ENCODE measurements around the gene PRKAB1.

DNA sequence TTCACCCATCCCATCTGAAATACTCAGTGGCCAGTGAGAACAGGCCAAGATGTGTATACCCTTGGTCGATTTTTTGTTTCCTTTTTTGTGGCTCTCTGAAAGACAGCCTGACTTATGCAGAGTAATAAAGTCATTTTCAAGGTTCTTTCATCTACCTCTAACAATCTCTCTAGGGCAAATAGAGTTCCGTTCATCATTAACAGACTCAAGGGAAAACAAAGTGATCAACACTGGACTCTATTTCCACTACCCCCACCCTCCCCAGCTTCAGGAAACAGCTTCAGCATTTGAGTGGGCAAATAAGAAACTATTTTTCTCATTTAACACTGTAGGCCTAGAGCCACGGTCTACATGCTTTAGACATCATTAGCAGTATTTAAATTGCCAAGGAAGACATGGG is 15.9 kb downstream of the PRKAB1 start:
- TF ChIP-seq, protein P1, sequence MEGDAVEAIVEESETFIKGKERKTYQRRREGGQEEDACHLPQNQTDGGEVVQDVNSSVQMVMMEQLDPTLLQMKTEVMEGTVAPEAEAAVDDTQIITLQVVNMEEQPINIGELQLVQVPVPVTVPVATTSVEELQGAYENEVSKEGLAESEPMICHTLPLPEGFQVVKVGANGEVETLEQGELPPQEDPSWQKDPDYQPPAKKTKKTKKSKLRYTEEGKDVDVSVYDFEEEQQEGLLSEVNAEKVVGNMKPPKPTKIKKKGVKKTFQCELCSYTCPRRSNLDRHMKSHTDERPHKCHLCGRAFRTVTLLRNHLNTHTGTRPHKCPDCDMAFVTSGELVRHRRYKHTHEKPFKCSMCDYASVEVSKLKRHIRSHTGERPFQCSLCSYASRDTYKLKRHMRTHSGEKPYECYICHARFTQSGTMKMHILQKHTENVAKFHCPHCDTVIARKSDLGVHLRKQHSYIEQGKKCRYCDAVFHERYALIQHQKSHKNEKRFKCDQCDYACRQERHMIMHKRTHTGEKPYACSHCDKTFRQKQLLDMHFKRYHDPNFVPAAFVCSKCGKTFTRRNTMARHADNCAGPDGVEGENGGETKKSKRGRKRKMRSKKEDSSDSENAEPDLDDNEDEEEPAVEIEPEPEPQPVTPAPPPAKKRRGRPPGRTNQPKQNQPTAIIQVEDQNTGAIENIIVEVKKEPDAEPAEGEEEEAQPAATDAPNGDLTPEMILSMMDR (IDR thresholded peaks at IDR 0.05), result no peak
- TF ChIP-seq POLR2A (IDR thresholded peaks at IDR 0.05), result no peak
- no peak for TF ChIP-seq POLR2AphosphoS5 (IDR thresholded peaks at IDR 0.05; ENCODE audit: insufficient read depth in 1 of 2, low read depth in 1 of 2)

All from vagina (tissue), 2 donors.